MM.1S (cell line): ENCODE measurements around the gene OR2L3.

Source experiments
- DNase-seq: peaks from one replicate; pipeline ENCODE4 v3.0.0-alpha.2; 2015
- H2AFZ ChIP-seq: fragments of 300-600 bp; sonication (generic); 2 replicates; pipeline ENCODE4 v1.6.0; 2016; ENCODE audit warnings: antibody characterized with exemption, low read length
- H3F3A ChIP-seq: fragments of 300-600 bp; sonication (generic); 2 replicates; pipeline ENCODE4 v1.6.1; 2016; ENCODE audit warnings: mild to moderate bottlenecking, antibody characterized with exemption, low read length, moderate library complexity, mixed read lengths; ENCODE audit not compliant: insufficient read depth
- H3K27ac ChIP-seq: fragments of 300-600 bp; sonication (generic); 2 replicates; pipeline ENCODE4 v1.5.1; 2016; ENCODE audit warnings: mild to moderate bottlenecking, low read length
- H3K27me3 ChIP-seq: fragments of 300-600 bp; sonication (generic); replicated peaks from 2 replicates; pipeline ENCODE4 v1.6.0; 2016; ENCODE audit warnings: low read length; ENCODE audit not compliant: insufficient read depth
- H3K36me3 ChIP-seq: fragments of 300-600 bp; sonication (generic); replicated peaks from 2 replicates; pipeline ENCODE4 v1.6.1; 2016; ENCODE audit warnings: mild to moderate bottlenecking, low read length, mixed read lengths; ENCODE audit not compliant: insufficient read depth
- H3K4me1 ChIP-seq: fragments of 300-600 bp; sonication (generic); 2 replicates; pipeline ENCODE4 v1.6.1; 2016; ENCODE audit warnings: low read length, mixed read lengths
- H3K4me2 ChIP-seq: fragments of 300-600 bp; sonication (generic); 2 replicates; pipeline ENCODE4 v1.6.0; 2016; ENCODE audit warnings: low read depth, low read length
- H3K4me3 ChIP-seq: fragments of 300-600 bp; sonication (generic); 2 replicates; pipeline ENCODE4 v1.5.1; 2016; ENCODE audit warnings: low read length, mixed read lengths
- H3K79me2 ChIP-seq: fragments of 300-600 bp; sonication (generic); 2 replicates; pipeline ENCODE4 v1.6.1; 2016; ENCODE audit warnings: mixed run types, low read length, mixed read lengths
- H3K9ac ChIP-seq: fragments of 300-600 bp; sonication (generic); 2 replicates; pipeline ENCODE4 v1.6.1; 2016; ENCODE audit warnings: low read length, mixed read lengths
- H3K9me2 ChIP-seq: fragments of 300-600 bp; sonication (generic); replicated peaks from 2 replicates; pipeline ENCODE4 v1.6.1; 2016; ENCODE audit warnings: mild to moderate bottlenecking, low read length, mixed read lengths; ENCODE audit not compliant: insufficient read depth
- H3K9me3 ChIP-seq: fragments of 300-600 bp; sonication (generic); replicated peaks from 2 replicates; pipeline ENCODE4 v1.6.1; 2016; ENCODE audit warnings: mild to moderate bottlenecking, low read length, mixed read lengths; ENCODE audit not compliant: insufficient read depth
- H4K20me1 ChIP-seq: fragments of 300-600 bp; sonication (generic); 2 replicates; pipeline ENCODE4 v1.6.1; 2016; ENCODE audit warnings: mild to moderate bottlenecking, low read length, moderate library complexity, mixed read lengths; ENCODE audit not compliant: insufficient read depth
- CTCF ChIP-seq: fragments of 300-600 bp; sonication (generic); IDR thresholded peaks from 2 replicates; pipeline ENCODE4 v1.5.1; 2016; ENCODE audit warnings: antibody characterized with exemption, low read length, mixed read lengths
- EZH2 ChIP-seq: fragments of 300-600 bp; sonication (generic); optimal IDR thresholded peaks from 2 replicates; pipeline ENCODE3; 2017; ENCODE audit warnings: low read depth, mild to moderate bottlenecking, antibody characterized with exemption, low read length, mixed read lengths
- EZH2phosphoT487 ChIP-seq: fragments of 300-600 bp; sonication (generic); IDR thresholded peaks from 2 replicates; pipeline ENCODE4 v1.6.1; 2018; ENCODE audit warnings: antibody characterized with exemption, low read length

OR2L3 gene

GRCh38 chr1:248007778-248008177 lies 38.9 kb upstream of the OR2L3 start:
- no peaks in the 10 kb centered on the region for H3K27me3 ChIP-seq
- H3K9me3 ChIP-seq = no peaks in the 10 kb centered on the region
- TF ChIP-seq EZH2phosphoT487 (no peak), CTCF (no peak), EZH2 (no peak)
- DNase-seq = no peak
- no peaks in the 10 kb centered on the region for H3K79me2 ChIP-seq
- no peak overlapping the region for H3K4me2 ChIP-seq
- H3K4me1 ChIP-seq = no peaks in the 10 kb centered on the region
- H3F3A ChIP-seq = no peaks in the 10 kb centered on the region
- no peak overlapping the region for H2AFZ ChIP-seq
- H3K9me2 ChIP-seq = no peaks in the 10 kb centered on the region
- no peaks in the 10 kb centered on the region; the same call in 1 of the 2 replicates for H4K20me1 ChIP-seq
- H3K9ac ChIP-seq = no peak overlapping the region
- no peak overlapping the region for H3K27ac ChIP-seq
- H3K4me3 ChIP-seq = no peak overlapping the region
- H3K36me3 ChIP-seq = no peaks in the 10 kb centered on the region

- H3K27ac ChIP-seq = no peak overlapping the region
- DNase-seq = no peak
- no peaks in the 10 kb centered on the region for H3K27me3 ChIP-seq
- no peaks in the 10 kb centered on the region for H3K9me3 ChIP-seq
- no peaks in the 10 kb centered on the region for H3K79me2 ChIP-seq
- H3K4me3 ChIP-seq = no peak overlapping the region
- H3K4me1 ChIP-seq = no peaks in the 10 kb centered on the region
- H2AFZ ChIP-seq = no peak overlapping the region
- no peaks in the 10 kb centered on the region for H3K9me2 ChIP-seq
- H3K36me3 ChIP-seq = no peaks in the 10 kb centered on the region
- no peaks in the 10 kb centered on the region; the same call in 1 of the 2 replicates for H4K20me1 ChIP-seq
- no peak overlapping the region for H3K4me2 ChIP-seq
- H3K9ac ChIP-seq = no peak overlapping the region
- no peaks in the 10 kb centered on the region for H3F3A ChIP-seq
- TF ChIP-seq EZH2phosphoT487 (no peak), CTCF (no peak), EZH2 (no peak)
These were observed 37.0 kb upstream of the OR2L3 start for GRCh38 chr1:248009681-248010080.

- H3K9me2 ChIP-seq = no peaks in the 10 kb centered on the region
- no peaks in the 10 kb centered on the region for H3K9me3 ChIP-seq
- no peak for DNase-seq
- no peak within 1 kb of the TSS for H3K4me3 ChIP-seq
- H3K27ac ChIP-seq = no peak within 1 kb of the TSS
- H3K4me2 ChIP-seq = no peak within 1 kb of the TSS
- H3K27me3 ChIP-seq = no peaks in the 10 kb centered on the region
- H3K36me3 ChIP-seq = no peaks in the 10 kb centered on the region
- H3K9ac ChIP-seq = no peak within 1 kb of the TSS
- no peaks in the 10 kb centered on the region for H3F3A ChIP-seq
- no peaks in the 10 kb centered on the region for H3K79me2 ChIP-seq
- no peaks in the 10 kb centered on the region for H3K4me1 ChIP-seq
- TF ChIP-seq EZH2phosphoT487 = no peak
- no peak for TF ChIP-seq CTCF
- TF ChIP-seq EZH2 = no peak
- no peak within 1 kb of the TSS for H2AFZ ChIP-seq
- H4K20me1 ChIP-seq = no peaks in the 10 kb centered on the region
These were observed 33.4 kb upstream of the OR2L3 start, which contains the start of gene OR2L5 for GRCh38 chr1:248013229-248013710. Gene OR2L5, plus strand, starts transcription at chr1:248013660. Its CDS starts 8,288 bp downstream, at chr1:248021948.
